Measurements from ENCODE around the gene IL31RA.

GRCh38 chr5:55856516-55857246, 5.5 kb downstream of the IL31RA start:
- TF ChIP-seq TAF1 (IDR thresholded peaks at IDR 0.05; ENCODE audit: borderline replicate concordance, insufficient read depth, low read length) (no peak), POLR2AphosphoS5 (IDR thresholded peaks at IDR 0.05; ENCODE audit: low read depth, low read length) (no peak), SIN3A (IDR thresholded peaks at IDR 0.05; ENCODE audit: borderline replicate concordance, insufficient read depth, low read length) (no peak)

Data from PFSK-1 (cell line).